IMR-90 (cell line): ENCODE data around the gene FAT1.

Experiments used
- CEBPB ChIP-seq: IDR thresholded peaks from 2 replicates; pipeline ENCODE4 v1.6.1; 2012; ENCODE audit warnings: low read depth, low read length, improper control_type of control experiment
- CHD1 ChIP-seq: IDR thresholded peaks from 2 replicates; pipeline ENCODE4 v1.6.1; 2012; ENCODE audit warnings: low read depth, low read length, improper control_type of control experiment
- CTCF ChIP-seq: conservative IDR thresholded peaks from 2 replicates; pipeline ENCODE4 v1.5.1; 2012; ENCODE audit warnings: mild to moderate bottlenecking, low read depth, low read length, improper control_type of control experiment
- MAFK ChIP-seq: IDR thresholded peaks from 2 replicates; pipeline ENCODE4 v1.6.1; 2012; ENCODE audit warnings: low read depth, low read length, improper control_type of control experiment
- MAZ ChIP-seq: IDR thresholded peaks from 2 replicates; pipeline ENCODE4 v1.6.1; 2012; ENCODE audit warnings: low read depth, mild to moderate bottlenecking, low read length, improper control_type of control experiment, moderate library complexity, borderline replicate concordance
- POLR2A ChIP-seq: IDR thresholded peaks from 2 replicates; pipeline ENCODE4 v1.6.1; 2012; ENCODE audit warnings: mild to moderate bottlenecking, low read depth, low read length
- RAD21 ChIP-seq: IDR thresholded peaks from 2 replicates; pipeline ENCODE4 v1.6.1; 2012; ENCODE audit warnings: low read length, improper control_type of control experiment
- RFX5 ChIP-seq: IDR thresholded peaks from 2 replicates; pipeline ENCODE4 v1.8.0; 2012; ENCODE audit warnings: low read depth, mild to moderate bottlenecking, low read length, moderate library complexity
- USF2 ChIP-seq: fragments of 150-350 bp; IDR thresholded peaks from 2 replicates; pipeline ENCODE4 v1.6.1; 2017; ENCODE audit warnings: mild to moderate bottlenecking, antibody characterized with exemption, low read length, low read depth

- no peak for TF ChIP-seq CTCF
- no peak for TF ChIP-seq USF2
- no peak for TF ChIP-seq RAD21
- no peak for TF ChIP-seq POLR2A
- no peak for TF ChIP-seq MAZ
- TF ChIP-seq CEBPB = no peak
- no peak for TF ChIP-seq CHD1
- no peak for TF ChIP-seq MAFK
- TF ChIP-seq RFX5 = no peak
Measured at GRCh38 chr4:186588503-186588902, 135.2 kb downstream of the FAT1 start.
